NCI-H446 (cell line): ENCODE data around the gene UBD.

ENCODE experiments used
- DNase-seq, 2 experiments: peaks; one replicate each; lab custom pipeline; 2025; lab: John Stamatoyannopoulos, UW

The UBD gene

GRCh38 chr6:29521006-29521680, 38.4 kb downstream of the UBD start:
- DNase-seq: no peak

GRCh38 chr6:29520232-29520631, 39.3 kb downstream of the UBD start:
- no peak for DNase-seq

GRCh38 chr6:29519291-29520010, 40.1 kb downstream of the UBD start:
- DNase-seq: no peak

- DNase-seq: no peak
These were observed 41.6 kb downstream of the UBD start for GRCh38 chr6:29517728-29518440.

- no peak for DNase-seq
These were observed 42.3 kb downstream of the UBD start for GRCh38 chr6:29517245-29517644.

GRCh38 chr6:29516108-29516507, 43.4 kb downstream of the UBD start:
- no peak for DNase-seq

GRCh38 chr6:29510746-29511300, 48.7 kb downstream of the UBD start:
- no peak for DNase-seq

GRCh38 chr6:29510202-29510601, 49.3 kb downstream of the UBD start:
- DNase-seq: no peak

GRCh38 chr6:29509711-29510110, 49.8 kb downstream of the UBD start:
- no peak for DNase-seq

GRCh38 chr6:29509239-29509638, 50.3 kb downstream of the UBD start:
- no peak for DNase-seq

GRCh38 chr6:29507319-29507718, 52.2 kb downstream of the UBD start:
- DNase-seq: no peak

GRCh38 chr6:29506446-29507067, 53.0 kb downstream of the UBD start:
- no peak for DNase-seq

- DNase-seq: no peak
These were observed 53.7 kb downstream of the UBD start for GRCh38 chr6:29505808-29506207.
